HL-60 (cell line): ENCODE measurements around the gene KLHDC1.

Experiments
- SPI1 ChIP-seq: IDR thresholded peaks from 2 replicates; pipeline ENCODE4 v1.6.1; 2012; ENCODE audit warnings: low read depth, mild to moderate bottlenecking, borderline replicate concordance
- TF ChIP-seq, protein P1 (sequence below): IDR thresholded peaks from one replicate; pipeline ENCODE4 v1.5.1; 2011; ENCODE audit warnings: low read length, control low read depth, inconsistent platforms; ENCODE audit not compliant: insufficient read depth

DNA sequence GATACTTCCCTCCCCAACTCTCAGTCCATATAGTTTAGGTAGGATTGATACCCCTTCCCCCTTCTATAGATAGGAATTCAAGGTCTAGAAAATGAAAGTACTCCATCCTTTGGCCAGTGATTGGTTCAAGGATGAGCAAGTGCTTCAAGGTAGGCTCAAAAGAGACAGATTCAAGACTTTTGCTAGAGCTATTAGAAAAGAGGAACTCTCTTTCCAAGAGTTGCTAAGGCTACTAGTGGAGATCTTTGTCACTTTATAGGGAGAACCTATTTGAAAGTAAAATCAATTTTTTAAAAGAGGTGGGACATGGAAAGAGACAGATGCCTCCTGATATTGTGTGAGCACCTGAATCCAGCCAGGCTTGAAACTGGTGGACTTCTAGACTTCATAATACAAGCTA, 22.4 kb upstream of the KLHDC1 start:
- TF ChIP-seq, protein P1, sequence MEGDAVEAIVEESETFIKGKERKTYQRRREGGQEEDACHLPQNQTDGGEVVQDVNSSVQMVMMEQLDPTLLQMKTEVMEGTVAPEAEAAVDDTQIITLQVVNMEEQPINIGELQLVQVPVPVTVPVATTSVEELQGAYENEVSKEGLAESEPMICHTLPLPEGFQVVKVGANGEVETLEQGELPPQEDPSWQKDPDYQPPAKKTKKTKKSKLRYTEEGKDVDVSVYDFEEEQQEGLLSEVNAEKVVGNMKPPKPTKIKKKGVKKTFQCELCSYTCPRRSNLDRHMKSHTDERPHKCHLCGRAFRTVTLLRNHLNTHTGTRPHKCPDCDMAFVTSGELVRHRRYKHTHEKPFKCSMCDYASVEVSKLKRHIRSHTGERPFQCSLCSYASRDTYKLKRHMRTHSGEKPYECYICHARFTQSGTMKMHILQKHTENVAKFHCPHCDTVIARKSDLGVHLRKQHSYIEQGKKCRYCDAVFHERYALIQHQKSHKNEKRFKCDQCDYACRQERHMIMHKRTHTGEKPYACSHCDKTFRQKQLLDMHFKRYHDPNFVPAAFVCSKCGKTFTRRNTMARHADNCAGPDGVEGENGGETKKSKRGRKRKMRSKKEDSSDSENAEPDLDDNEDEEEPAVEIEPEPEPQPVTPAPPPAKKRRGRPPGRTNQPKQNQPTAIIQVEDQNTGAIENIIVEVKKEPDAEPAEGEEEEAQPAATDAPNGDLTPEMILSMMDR, result no peak
- peak; percentile 88 for TF ChIP-seq SPI1
